SK-N-SH treated with all-trans-retinoic acid at 6 μM for 48 hours (cell line): ENCODE data around the gene LTBP1.
A peak's percentile ranks its signal among the peaks of the same experiment; 100 is the strongest.

Experiments
- ATAC-seq: fragments of 200-7000 bp; cut with Tn5 transposase; 3 replicates; pipeline ENCODE4 v1.9.1; 2020; ENCODE audit warnings: mild to moderate bottlenecking, moderate library complexity
- ARNTL ChIP-seq: fragments of 450-650 bp; formaldehyde crosslinking; IDR thresholded peaks from 2 replicates; pipeline ENCODE4 v1.5.0; 2020; ENCODE audit warnings: low read depth, mild to moderate bottlenecking, moderate library complexity, borderline replicate concordance
- BACH2 ChIP-seq: fragments of 250-450 bp; sonication (Bioruptor Pico); IDR thresholded peaks from 2 replicates; pipeline ENCODE4 v1.9.0; 2021; ENCODE audit warnings: mild to moderate bottlenecking, borderline replicate concordance
- CSDC2 ChIP-seq: fragments of 250-450 bp; sonication (Bioruptor Pico); IDR thresholded peaks from 2 replicates; pipeline ENCODE4 v1.5.0; 2020; ENCODE audit warnings: mild to moderate bottlenecking, moderate library complexity
- ESRRG ChIP-seq: fragments of 250-450 bp; sonication (Bioruptor Pico); IDR thresholded peaks from 2 replicates; pipeline ENCODE4 v1.6.1; 2021; ENCODE audit warnings: mild to moderate bottlenecking
- GLIS3 ChIP-seq: fragments of 250-450 bp; sonication (Bioruptor Pico); IDR thresholded peaks from 2 replicates; pipeline ENCODE4 v1.5.0; 2020; ENCODE audit warnings: mild to moderate bottlenecking, moderate library complexity
- ISL1 ChIP-seq: fragments of 250-450 bp; sonication (Bioruptor Pico); IDR thresholded peaks from 2 replicates; pipeline ENCODE4 v2.1.2; 2022; ENCODE audit warnings: mild to moderate bottlenecking, moderate library complexity
- OSR1 ChIP-seq: fragments of 250-450 bp; sonication (Bioruptor Pico); IDR thresholded peaks from 2 replicates; pipeline ENCODE4 v1.8.0; 2022; ENCODE audit warnings: moderate library complexity, mild to moderate bottlenecking, inconsistent platforms
- PPARA ChIP-seq: fragments of 250-450 bp; sonication (Bioruptor Pico); IDR thresholded peaks from 2 replicates; pipeline ENCODE4 v1.5.0; 2020; ENCODE audit warnings: mild to moderate bottlenecking, borderline replicate concordance
- RARB ChIP-seq: fragments of 250-450 bp; sonication (Bioruptor Pico); IDR thresholded peaks from 2 replicates; pipeline ENCODE4 v1.8.0; 2021; ENCODE audit warnings: mild to moderate bottlenecking, moderate library complexity
- SNAI2 ChIP-seq: fragments of 250-450 bp; sonication (Bioruptor Pico); IDR thresholded peaks from 2 replicates; pipeline ENCODE4 v1.5.0; 2020; ENCODE audit warnings: mild to moderate bottlenecking, moderate library complexity
- TCF4 ChIP-seq: fragments of 250-450 bp; sonication (Bioruptor Pico); IDR thresholded peaks from 2 replicates; pipeline ENCODE4 v1.8.0; 2021; ENCODE audit warnings: mild to moderate bottlenecking, moderate library complexity, borderline replicate concordance
- TOX ChIP-seq: fragments of 250-450 bp; sonication (Bioruptor Pico); IDR thresholded peaks from 2 replicates; pipeline ENCODE4 v1.8.0; 2021; ENCODE audit warnings: mild to moderate bottlenecking, moderate library complexity, borderline replicate concordance
- ZC3H10 ChIP-seq: fragments of 250-450 bp; sonication (Bioruptor Pico); IDR thresholded peaks from 2 replicates; pipeline ENCODE4 v1.5.1; 2021; ENCODE audit warnings: mild to moderate bottlenecking, moderate library complexity
- ZFP3 ChIP-seq: fragments of 250-450 bp; sonication (Bioruptor Pico); IDR thresholded peaks from 2 replicates; pipeline ENCODE4 v1.5.0; 2020; ENCODE audit warnings: mild to moderate bottlenecking, moderate library complexity
- ZFP30 ChIP-seq: fragments of 450-650 bp; formaldehyde crosslinking; IDR thresholded peaks from 2 replicates; pipeline ENCODE4 v1.5.0; 2022; ENCODE audit warnings: mild to moderate bottlenecking, moderate library complexity
- ZNF565 ChIP-seq: fragments of 450-650 bp; formaldehyde crosslinking; conservative IDR thresholded peaks from 2 replicates; pipeline ENCODE4 v1.5.0; 2020; ENCODE audit warnings: low read depth, mild to moderate bottlenecking, moderate library complexity
- ZNF70 ChIP-seq: fragments of 450-650 bp; formaldehyde crosslinking; IDR thresholded peaks from 2 replicates; pipeline ENCODE4 v1.5.0; 2020; ENCODE audit warnings: mild to moderate bottlenecking, moderate library complexity
- ZNF8 ChIP-seq: fragments of 450-650 bp; formaldehyde crosslinking; IDR thresholded peaks from 2 replicates; pipeline ENCODE4 v1.5.0; 2020; ENCODE audit warnings: mild to moderate bottlenecking, moderate library complexity
- TF ChIP-seq, protein P1 (sequence below): fragments of 250-450 bp; sonication (Bioruptor Pico); IDR thresholded peaks from 2 replicates; pipeline ENCODE4 v1.5.1; 2021; ENCODE audit warnings: mild to moderate bottlenecking, moderate library complexity
- TF ChIP-seq, protein P2 (sequence below): fragments of 250-450 bp; sonication (Bioruptor Pico); IDR thresholded peaks from 2 replicates; pipeline ENCODE4 v1.5.1; 2020; ENCODE audit warnings: low read depth, mild to moderate bottlenecking, moderate library complexity
- TF ChIP-seq, protein P3 (sequence below): fragments of 250-450 bp; sonication (Bioruptor Pico); IDR thresholded peaks from 2 replicates; pipeline ENCODE4 v1.5.0; 2020; ENCODE audit warnings: mild to moderate bottlenecking, moderate library complexity

Gene LTBP1

DNA sequence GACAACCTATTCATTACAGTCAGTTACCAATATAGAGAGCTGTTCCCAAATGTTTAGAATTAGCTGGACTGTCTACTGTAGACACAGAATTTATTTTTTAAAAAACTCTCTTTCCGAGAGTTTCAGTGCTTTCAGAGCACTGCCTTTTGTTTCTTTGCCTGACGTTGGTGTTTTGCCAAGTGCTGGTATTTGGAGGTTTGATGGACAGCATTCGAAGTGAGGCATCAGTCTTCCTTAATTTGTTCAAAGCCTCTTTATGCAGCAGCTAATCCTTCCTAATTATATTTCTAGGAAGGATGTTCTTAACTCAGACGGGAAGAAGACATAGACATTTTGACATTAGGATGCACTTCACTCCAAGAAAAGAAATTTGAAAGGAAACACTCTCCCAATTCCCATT is 83.2 kb downstream of the LTBP1 start:
- no peak for ATAC-seq
- no peak for TF ChIP-seq ZNF8
- no peak for TF ChIP-seq ZFP30 (CRISPR knock-in tag)
- TF ChIP-seq GLIS3 (CRISPR knock-in tag) = no peak
- no peak for TF ChIP-seq ZNF565 (CRISPR knock-in tag)
- TF ChIP-seq ZC3H10 = no peak
- no peak for TF ChIP-seq BACH2 (CRISPR knock-in tag)
- no peak for TF ChIP-seq ZNF70 (CRISPR knock-in tag)
- TF ChIP-seq RARB (CRISPR knock-in tag) = no peak

DNA sequence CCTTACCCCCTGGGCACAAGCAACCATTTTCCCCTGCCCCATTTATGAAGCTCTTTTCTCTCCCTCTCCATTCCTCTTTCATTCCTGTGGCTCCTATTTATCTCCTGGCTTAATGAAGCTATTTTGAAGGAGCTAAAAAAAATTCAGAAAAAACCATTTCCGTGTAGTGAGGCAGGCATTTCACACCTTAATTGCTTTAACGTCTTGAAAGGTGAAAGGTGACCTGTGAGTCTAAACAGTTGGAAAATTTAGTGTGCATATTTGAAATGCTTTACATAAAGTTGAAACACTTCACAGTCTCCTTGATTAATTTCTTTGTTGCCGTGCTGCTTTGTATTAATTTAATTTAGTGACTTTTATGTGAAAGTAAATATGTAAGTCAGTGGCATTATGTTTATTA is 83.6 kb downstream of the LTBP1 start:
- TF ChIP-seq ZFP3 (CRISPR knock-in tag) (no peak), PPARA (CRISPR knock-in tag) (no peak), ZNF8 (no peak), CSDC2 (CRISPR knock-in tag) (no peak)
- ATAC-seq = no peak

DNA sequence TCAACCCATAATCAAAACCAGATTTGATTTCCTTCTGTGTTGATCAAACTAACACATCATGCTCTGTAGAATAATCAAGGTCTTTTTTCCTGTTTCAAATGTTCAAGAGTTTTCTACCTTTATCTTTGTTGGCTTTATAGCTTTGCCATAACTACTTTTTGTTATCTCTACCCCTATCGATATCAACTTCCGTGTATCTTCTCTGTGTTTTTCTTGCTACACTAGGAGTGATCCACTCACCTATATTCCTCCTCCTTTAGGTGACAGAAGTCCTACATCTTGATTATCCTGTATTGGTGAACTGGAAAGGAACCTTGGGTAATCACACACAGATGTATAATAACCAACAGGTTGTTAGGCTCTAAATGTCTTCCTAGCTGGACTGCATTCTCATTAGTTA is 85.5 kb downstream of the LTBP1 start:
- TF ChIP-seq TOX (CRISPR knock-in tag) (no peak), GLIS3 (CRISPR knock-in tag) (no peak), ZNF565 (CRISPR knock-in tag) (no peak), TCF4 (CRISPR knock-in tag) (no peak), OSR1 (CRISPR knock-in tag) (no peak), BACH2 (CRISPR knock-in tag) (no peak), ESRRG (CRISPR knock-in tag) (no peak), CSDC2 (CRISPR knock-in tag) (no peak), SNAI2 (CRISPR knock-in tag) (no peak), PPARA (CRISPR knock-in tag) (no peak), ISL1 (CRISPR knock-in tag) (no peak), ZC3H10 (no peak)
- TF ChIP-seq, protein P1, sequence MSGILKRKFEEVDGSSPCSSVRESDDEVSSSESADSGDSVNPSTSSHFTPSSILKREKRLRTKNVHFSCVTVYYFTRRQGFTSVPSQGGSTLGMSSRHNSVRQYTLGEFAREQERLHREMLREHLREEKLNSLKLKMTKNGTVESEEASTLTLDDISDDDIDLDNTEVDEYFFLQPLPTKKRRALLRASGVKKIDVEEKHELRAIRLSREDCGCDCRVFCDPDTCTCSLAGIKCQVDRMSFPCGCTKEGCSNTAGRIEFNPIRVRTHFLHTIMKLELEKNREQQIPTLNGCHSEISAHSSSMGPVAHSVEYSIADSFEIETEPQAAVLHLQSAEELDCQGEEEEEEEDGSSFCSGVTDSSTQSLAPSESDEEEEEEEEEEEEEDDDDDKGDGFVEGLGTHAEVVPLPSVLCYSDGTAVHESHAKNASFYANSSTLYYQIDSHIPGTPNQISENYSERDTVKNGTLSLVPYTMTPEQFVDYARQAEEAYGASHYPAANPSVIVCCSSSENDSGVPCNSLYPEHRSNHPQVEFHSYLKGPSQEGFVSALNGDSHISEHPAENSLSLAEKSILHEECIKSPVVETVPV (CRISPR knock-in tag) = no peak
- TF ChIP-seq, protein P2, sequence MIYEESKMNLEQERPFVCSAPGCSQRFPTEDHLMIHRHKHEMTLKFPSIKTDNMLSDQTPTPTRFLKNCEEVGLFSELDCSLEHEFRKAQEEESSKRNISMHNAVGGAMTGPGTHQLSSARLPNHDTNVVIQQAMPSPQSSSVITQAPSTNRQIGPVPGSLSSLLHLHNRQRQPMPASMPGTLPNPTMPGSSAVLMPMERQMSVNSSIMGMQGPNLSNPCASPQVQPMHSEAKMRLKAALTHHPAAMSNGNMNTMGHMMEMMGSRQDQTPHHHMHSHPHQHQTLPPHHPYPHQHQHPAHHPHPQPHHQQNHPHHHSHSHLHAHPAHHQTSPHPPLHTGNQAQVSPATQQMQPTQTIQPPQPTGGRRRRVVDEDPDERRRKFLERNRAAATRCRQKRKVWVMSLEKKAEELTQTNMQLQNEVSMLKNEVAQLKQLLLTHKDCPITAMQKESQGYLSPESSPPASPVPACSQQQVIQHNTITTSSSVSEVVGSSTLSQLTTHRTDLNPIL (CRISPR knock-in tag) = no peak
- TF ChIP-seq, protein P3, sequence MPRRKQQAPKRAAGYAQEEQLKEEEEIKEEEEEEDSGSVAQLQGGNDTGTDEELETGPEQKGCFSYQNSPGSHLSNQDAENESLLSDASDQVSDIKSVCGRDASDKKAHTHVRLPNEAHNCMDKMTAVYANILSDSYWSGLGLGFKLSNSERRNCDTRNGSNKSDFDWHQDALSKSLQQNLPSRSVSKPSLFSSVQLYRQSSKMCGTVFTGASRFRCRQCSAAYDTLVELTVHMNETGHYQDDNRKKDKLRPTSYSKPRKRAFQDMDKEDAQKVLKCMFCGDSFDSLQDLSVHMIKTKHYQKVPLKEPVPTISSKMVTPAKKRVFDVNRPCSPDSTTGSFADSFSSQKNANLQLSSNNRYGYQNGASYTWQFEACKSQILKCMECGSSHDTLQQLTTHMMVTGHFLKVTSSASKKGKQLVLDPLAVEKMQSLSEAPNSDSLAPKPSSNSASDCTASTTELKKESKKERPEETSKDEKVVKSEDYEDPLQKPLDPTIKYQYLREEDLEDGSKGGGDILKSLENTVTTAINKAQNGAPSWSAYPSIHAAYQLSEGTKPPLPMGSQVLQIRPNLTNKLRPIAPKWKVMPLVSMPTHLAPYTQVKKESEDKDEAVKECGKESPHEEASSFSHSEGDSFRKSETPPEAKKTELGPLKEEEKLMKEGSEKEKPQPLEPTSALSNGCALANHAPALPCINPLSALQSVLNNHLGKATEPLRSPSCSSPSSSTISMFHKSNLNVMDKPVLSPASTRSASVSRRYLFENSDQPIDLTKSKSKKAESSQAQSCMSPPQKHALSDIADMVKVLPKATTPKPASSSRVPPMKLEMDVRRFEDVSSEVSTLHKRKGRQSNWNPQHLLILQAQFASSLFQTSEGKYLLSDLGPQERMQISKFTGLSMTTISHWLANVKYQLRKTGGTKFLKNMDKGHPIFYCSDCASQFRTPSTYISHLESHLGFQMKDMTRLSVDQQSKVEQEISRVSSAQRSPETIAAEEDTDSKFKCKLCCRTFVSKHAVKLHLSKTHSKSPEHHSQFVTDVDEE (CRISPR knock-in tag) = no peak
- ATAC-seq = no peak

DNA sequence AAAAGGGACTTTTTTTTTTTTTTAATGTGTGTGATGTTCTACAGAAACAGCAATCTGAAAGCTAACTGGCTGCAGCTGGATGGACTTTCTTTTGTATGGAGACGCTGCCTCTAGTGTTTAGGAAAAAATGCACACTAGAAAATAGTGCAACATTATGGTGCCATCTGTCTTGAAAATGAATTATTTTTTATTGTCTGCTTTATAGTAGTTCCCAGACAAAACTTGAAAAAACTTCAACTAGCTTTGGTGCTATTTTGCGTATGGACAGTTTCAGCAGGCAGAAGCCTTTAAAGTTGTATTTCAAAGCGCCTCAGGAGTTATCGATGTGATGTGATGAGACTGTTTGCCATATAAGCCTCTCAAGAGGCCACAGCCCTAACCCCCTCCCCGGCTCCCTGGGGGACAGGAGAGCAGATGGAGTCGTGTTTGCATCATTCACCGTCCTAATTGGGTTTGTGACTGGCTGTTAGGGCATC is 86.9 kb downstream of the LTBP1 start:
- peak; percentile 89 for ATAC-seq
- 0 out of 2 replicates have a peak, but pooled peaks have one; percentile 30 for TF ChIP-seq ZFP30 (CRISPR knock-in tag)
- 0 out of 2 replicates have a peak, but pooled peaks have one; percentile 42 for TF ChIP-seq CSDC2 (CRISPR knock-in tag)
- TF ChIP-seq ISL1 (CRISPR knock-in tag) = peak; percentile 30; the same call in 1 of the 2 replicates
- no peak for TF ChIP-seq TCF4 (CRISPR knock-in tag)
- no peak for TF ChIP-seq BACH2 (CRISPR knock-in tag)

DNA sequence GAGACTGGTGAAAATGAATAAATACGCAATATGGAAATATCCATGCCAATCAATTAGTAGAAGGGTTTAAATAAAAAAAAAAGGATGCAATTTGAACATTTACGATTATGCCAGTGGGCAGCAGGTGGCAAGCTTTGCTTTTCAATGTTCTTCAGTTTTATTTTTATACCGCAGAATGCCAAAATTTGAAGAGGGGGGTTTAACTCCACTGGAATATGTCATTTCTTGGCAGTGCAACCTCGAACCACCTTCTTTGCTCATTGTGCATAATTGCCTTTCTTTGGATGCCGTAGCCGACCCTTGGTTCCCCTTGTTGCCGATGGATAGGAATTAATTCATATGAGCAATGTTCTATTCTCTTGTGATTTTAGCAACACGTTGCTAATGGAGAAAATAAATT is 88.0 kb downstream of the LTBP1 start:
- no peak for TF ChIP-seq ZFP30 (CRISPR knock-in tag)
- no peak for TF ChIP-seq ARNTL (CRISPR knock-in tag)
- TF ChIP-seq BACH2 (CRISPR knock-in tag) = no peak
- no peak for TF ChIP-seq RARB (CRISPR knock-in tag)
- TF ChIP-seq, protein P3 (CRISPR knock-in tag) = no peak
- no peak for TF ChIP-seq ZNF70 (CRISPR knock-in tag)
- TF ChIP-seq SNAI2 (CRISPR knock-in tag) = no peak
- peak; percentile 17; the same call in 2 of the 3 replicates for ATAC-seq
